ENCODE results near the gene SGO2.
"Not testable (repeated sequence)": the region's sequence is repeated elsewhere in the genome, so short reads cannot be mapped to it uniquely, and the experiment has no call there.

SGO2 gene

DNA sequence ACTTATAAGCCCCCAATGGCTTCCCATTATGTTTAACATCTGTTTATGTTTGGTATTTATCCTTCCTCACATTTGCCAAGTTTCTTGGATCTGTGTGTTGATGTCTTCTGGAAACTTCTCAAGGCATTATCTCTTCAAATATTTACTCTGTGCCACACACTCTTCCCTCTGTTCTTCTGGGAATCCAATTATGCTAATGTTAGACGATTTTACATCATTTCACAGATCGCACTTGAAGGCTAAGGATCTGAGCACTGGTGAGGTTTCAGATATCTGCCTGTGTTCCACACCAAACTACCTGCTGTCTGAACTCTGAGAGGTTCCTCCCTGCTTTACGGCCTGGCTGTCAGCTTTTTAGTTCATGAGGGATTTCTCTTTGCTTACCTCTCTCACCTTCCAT is 69.9 kb downstream of the SGO2 start:
- no peak for DNase-seq

DNA sequence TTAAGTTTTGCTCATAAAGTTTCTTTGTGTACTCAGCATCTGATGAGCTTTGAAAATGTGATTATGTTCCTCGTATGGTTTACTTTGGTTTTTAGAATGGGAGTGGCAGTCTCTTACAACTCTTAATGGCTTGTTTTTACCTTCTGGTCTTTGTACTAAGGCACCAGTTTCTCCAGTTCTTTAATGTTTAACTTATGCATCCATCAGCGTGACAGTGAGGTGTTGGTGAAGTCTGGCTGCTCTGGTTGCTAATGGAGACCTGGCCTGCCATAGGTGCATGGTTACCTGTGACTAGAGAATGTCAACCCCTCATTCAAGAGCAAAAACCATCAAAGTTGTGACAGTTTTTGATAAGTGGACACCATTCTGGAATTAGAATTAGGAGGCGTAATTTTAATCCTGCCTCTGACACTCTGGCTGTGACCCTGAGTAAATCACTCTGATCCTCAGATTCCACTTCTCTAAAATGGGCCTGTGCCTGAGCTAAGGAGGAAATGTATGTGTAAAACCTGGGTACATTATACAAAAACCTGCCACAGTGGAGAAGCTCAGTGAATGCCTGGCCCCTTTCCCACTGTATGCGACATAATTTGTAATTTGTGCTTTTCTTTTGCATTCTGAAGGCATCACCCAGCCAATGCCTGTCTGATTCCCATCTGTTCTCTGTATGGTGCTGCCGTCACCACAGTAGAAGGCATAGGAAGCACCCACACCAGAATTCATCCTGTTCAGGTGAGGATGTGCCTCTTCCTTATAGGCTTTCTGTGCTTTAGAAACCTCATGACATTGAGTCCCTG is 71.0 kb downstream of the SGO2 start:
- DNase-seq = no peak

- no peak for DNase-seq
These were observed 73.2 kb downstream of the SGO2 start for GRCh38 chr2:200599206-200599605.

GRCh38 chr2:200600549-200601225 is 74.7 kb downstream of the SGO2 start:
- DNase-seq = no peak

- DNase-seq = no peak
These were observed 76.6 kb downstream of the SGO2 start for GRCh38 chr2:200602584-200602983.

DNA sequence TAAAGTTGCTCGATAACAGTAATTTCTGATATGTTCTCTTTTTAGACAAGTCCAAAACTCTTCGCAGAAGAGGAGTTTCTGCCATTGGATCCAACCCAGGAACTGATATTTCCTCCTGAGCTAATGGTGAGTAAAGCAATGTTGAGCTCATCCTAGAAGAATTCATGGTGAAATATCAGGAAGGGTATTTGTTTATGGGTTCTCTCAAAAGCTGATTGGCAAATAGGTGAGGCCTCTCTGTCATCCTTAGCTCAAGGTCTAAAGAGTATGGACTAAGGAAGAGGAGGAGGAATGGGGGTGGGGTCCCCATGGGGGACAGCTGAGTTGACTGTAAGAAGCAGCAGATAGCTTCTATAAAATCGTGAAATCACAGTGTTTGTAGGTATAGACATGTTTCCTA is 78.0 kb downstream of the SGO2 start:
- DNase-seq = no peak

GRCh38 chr2:200604571-200605255 is 78.7 kb downstream of the SGO2 start:
- no peak for DNase-seq

DNA sequence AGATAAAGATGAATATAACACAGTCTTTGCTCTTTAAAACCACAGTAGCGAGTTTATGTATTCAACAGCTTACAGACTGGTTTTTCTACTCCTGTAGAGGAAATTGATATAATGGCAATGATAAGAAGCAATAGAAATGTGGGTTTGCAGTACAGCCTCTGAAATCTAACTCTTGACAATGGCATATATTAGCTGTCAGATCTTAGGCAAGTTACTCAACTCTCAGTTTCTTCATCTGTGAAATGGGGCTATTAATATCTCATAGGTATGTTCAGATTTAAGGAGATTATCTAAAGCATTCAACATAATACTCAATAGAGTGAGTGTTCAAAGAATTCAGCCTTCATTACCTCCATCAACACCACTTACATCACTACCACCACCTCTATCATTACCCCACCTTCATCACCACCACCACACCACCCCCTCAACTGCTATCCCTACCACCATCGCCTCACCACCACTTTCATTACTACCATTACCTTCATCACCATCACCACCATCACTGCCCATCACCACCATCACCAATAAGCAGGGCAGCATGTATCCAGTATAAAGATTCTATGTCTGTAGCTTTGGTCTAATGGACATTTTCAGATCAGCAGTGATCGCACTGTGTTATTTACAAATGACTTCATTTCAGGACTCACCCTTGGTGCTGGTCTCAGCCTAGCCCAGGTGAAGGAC is 82.5 kb downstream of the SGO2 start:
- DNase-seq = no peak

GRCh38 chr2:200609028-200609614 is 83.1 kb downstream of the SGO2 start:
- no peak for DNase-seq

DNA sequence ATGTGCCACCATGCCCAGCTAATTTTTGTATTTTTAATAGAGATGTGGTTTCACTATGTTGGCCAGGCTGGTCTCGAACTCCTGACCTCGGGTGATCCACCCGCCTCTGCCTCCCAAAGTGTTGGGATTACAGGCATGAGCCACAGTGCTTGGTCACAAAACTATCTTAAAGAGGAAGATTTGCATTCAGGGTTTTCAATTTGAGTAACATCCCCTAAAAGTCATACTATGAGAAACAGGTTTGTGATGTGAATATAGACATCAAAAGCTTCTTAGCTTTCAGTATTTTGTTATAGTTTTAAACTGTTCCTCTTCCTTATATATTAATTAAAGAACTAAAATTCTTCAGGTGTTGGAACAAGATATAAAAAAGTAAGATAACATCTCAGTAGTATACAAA is 84.2 kb downstream of the SGO2 start:
- not testable (repeated sequence) for DNase-seq

- no peak for DNase-seq
These were observed 87.7 kb downstream of the SGO2 start for GRCh38 chr2:200613692-200614091.

DNA sequence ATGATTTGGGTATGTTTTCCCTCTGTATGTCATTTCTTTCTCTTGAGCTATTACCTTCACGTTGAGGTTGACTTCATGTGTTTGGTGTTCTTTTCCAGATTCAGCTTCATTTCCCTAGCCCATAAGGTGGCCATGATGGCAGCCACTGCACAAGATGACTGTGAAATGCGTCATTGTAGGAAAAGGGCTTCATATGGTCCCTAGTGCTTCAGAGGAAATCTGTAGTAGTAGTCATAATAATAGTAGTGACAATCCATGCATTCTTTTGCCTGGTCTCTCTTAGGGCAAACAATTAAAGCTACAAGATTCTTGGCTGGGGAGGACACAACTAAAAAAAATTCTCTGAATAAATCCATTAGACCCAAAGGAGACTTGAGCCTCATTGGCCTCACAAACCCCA is 88.2 kb downstream of the SGO2 start:
- DNase-seq = no peak

GRCh38 chr2:200615247-200615646 is 89.2 kb downstream of the SGO2 start:
- DNase-seq = no peak

GRCh38 chr2:200616193-200616592 is 90.2 kb downstream of the SGO2 start:
- DNase-seq = no peak

DNA sequence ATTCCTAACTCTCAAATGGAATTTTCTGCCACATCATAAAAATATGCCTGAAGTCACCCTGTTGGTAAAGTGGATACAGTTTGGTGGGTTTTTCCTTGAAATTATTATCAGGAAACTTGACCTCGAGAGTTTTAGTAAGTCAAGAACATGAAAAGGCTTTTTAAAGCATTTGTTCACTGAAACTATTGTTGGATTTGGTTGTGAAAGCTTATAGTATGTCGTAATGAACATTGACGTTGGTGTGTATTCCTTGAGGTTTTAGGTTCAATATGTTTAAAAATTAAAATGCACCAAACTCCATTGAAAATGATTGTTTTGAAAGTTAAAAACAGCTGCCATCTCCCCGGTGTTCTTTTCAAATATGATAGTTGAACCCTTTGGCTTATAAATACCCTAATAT is 90.6 kb downstream of the SGO2 start:
- no peak for DNase-seq

DNA sequence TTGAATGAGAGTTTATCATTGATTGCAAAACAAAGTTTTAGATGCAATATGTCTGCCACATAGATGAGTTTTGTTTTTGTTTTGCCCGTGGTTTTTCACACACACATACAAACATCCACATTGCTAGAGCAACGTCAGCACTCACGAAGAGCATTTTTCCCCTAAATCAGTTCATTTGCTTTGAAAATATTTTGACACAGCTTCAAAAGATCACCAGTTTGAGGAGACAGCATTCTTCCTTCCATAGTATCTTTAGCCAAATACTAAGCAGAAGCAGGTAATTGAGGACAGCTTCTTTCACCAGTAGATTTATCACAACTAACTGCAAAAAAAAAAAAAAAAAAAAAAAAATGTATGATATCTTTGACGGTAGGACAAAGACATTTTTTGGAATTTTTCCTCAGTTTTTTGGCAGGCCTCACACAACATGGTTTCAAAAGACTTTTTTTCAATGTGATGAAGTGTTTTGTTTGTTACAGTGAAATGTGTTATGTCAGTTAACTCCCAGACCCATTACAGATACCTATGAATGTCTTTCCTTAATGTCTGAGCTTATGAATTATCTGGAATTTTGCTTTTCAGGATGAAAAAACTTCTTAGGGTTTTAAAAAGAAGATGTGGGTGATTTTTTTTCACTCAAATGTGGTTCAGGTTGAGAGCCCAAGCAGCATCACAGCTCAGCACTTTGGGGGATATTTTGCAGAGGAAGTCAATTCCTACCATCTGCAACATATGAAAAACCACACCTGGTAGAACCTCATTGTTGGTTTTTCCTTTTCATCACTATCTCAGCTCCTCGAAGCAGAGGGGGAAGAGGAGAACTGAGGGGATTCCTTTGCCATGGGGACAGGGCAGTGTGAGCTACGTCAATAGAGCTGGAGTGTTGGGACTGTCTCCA is 91.4 kb downstream of the SGO2 start:
- no peak for DNase-seq

- DNase-seq = no peak
These were observed 92.0 kb downstream of the SGO2 start for GRCh38 chr2:200618054-200618419.

GRCh38 chr2:200618590-200619021 is 92.6 kb downstream of the SGO2 start:
- DNase-seq = no peak

- DNase-seq = no peak
These were observed 93.3 kb downstream of the SGO2 start for GRCh38 chr2:200619279-200619678.

GRCh38 chr2:200620606-200621390 is 94.8 kb downstream of the SGO2 start:
- no peak for DNase-seq

DNA sequence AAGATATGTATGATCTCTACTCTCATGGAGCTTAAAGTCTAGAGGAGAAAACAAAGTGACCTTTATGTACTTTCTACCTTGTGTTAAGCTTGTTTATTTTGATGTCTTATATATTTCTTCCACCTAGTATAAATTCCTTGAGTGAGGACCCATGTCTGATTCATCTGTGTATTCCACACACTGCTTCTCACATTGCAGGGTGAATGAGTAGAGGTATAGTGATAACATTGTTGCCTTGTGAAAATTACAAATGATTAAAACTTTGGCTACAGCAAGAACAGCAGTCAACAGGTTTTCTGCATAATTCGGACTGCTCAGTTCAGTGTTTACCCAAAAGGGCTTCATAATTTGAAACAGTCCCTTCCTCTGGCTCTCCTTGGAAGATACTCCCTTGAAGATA is 96.1 kb downstream of the SGO2 start:
- DNase-seq = no peak

All from retina (tissue), 1 donor.